DND-41 (cell line): ENCODE measurements around the gene ITSN2.

Experiments
- ATAC-seq: fragments of 200-7000 bp; cut with Tn5 transposase; 3 replicates; pipeline ENCODE4 v1.9.1; 2021; ENCODE audit warnings: low read depth; ENCODE audit not compliant: insufficient read depth
- DNase-seq: peaks from one replicate; pipeline ENCODE4 v3.0.0-alpha.2; 2020
- H2AFZ ChIP-seq: 2 replicates; pipeline ENCODE4 v1.6.0; 2012; ENCODE audit warnings: low read depth, low read length
- H3K27ac ChIP-seq: 2 replicates; pipeline ENCODE4 v1.5.1; 2012; ENCODE audit warnings: low read length, inconsistent platforms
- H3K27me3 ChIP-seq: fragments of 200-600 bp; sonication (generic); 2 replicates; pipeline ENCODE4 v1.6.0; 2012; ENCODE audit warnings: low read length, mild to moderate bottlenecking, inconsistent platforms; ENCODE audit not compliant: insufficient read depth, poor library complexity
- H3K36me3 ChIP-seq: 2 replicates; pipeline ENCODE4 v1.5.1; 2012; ENCODE audit warnings: low read length, inconsistent platforms; ENCODE audit not compliant: insufficient read depth
- H3K4me1 ChIP-seq: 2 replicates; pipeline ENCODE4 v1.5.1; 2012; ENCODE audit warnings: mild to moderate bottlenecking, low read length; ENCODE audit not compliant: insufficient read depth
- H3K4me2 ChIP-seq: 2 replicates; pipeline ENCODE4 v1.6.0; 2012; ENCODE audit warnings: mild to moderate bottlenecking, moderate library complexity, low read length, inconsistent platforms; ENCODE audit not compliant: insufficient read depth
- H3K4me3 ChIP-seq, 2 experiments: fragments of 200-600 bp in 1 of 2; shearing (Covaris generic) in 1 of 2; 2 replicates each; pipeline ENCODE4 v1.5.1; 2012 to 2016; ENCODE audit warnings: inconsistent platforms in 2 of 2, low read length in 2 of 2, mild to moderate bottlenecking in 2 of 2, low read depth in 1 of 2, moderate library complexity in 1 of 2
- H3K79me2 ChIP-seq: 2 replicates; pipeline ENCODE4 v1.6.0; 2012; ENCODE audit warnings: low read length, inconsistent platforms; ENCODE audit not compliant: insufficient read depth
- H3K9ac ChIP-seq: 2 replicates; pipeline ENCODE4 v1.6.0; 2012; ENCODE audit warnings: low read depth, mild to moderate bottlenecking, inconsistent platforms, low read length, moderate library complexity
- H3K9me3 ChIP-seq: 2 replicates; pipeline ENCODE4 v1.5.1; 2012; ENCODE audit warnings: low read length, moderate library complexity, mild to moderate bottlenecking, inconsistent platforms; ENCODE audit not compliant: insufficient read depth, severe bottlenecking
- H4K20me1 ChIP-seq: 2 replicates; pipeline ENCODE4 v1.6.0; 2012; ENCODE audit warnings: low read length; ENCODE audit not compliant: insufficient read depth
- EZH2 ChIP-seq: IDR thresholded peaks from 3 replicates; pipeline ENCODE4 v1.6.1; 2012; ENCODE audit warnings: borderline replicate concordance, low read depth, mild to moderate bottlenecking, moderate library complexity, low read length, inconsistent platforms; ENCODE audit not compliant: severe bottlenecking
- TF ChIP-seq, protein P1 (sequence below): IDR thresholded peaks from 2 replicates; pipeline ENCODE4 v1.5.1; 2012; ENCODE audit warnings: borderline replicate concordance, low read length, moderate library complexity, mild to moderate bottlenecking; ENCODE audit not compliant: poor library complexity, severe bottlenecking; ENCODE audit errors: extremely low read depth

Gene ITSN2

GRCh38 chr2:24222946-24223345, 137.4 kb downstream of the ITSN2 start:
- Histone ChIP-seq H3K79me2 (no peaks in the 10 kb centered on the region), H3K27ac (no peak overlapping the region), H3K4me1 (no peaks in the 10 kb centered on the region), H2AFZ (no peak overlapping the region), H3K36me3 (peaks cover 13% of the 10 kb centered on the region), H3K27me3 (no peaks in the 10 kb centered on the region), H3K4me3 (no peak overlapping the region), H4K20me1 (no peaks in the 10 kb centered on the region), H3K4me2 (no peak overlapping the region), H3K9ac (no peak overlapping the region), H3K9me3 (no peaks in the 10 kb centered on the region)
- no peak for ATAC-seq
- DNase-seq: no peak
- TF ChIP-seq, protein P1, sequence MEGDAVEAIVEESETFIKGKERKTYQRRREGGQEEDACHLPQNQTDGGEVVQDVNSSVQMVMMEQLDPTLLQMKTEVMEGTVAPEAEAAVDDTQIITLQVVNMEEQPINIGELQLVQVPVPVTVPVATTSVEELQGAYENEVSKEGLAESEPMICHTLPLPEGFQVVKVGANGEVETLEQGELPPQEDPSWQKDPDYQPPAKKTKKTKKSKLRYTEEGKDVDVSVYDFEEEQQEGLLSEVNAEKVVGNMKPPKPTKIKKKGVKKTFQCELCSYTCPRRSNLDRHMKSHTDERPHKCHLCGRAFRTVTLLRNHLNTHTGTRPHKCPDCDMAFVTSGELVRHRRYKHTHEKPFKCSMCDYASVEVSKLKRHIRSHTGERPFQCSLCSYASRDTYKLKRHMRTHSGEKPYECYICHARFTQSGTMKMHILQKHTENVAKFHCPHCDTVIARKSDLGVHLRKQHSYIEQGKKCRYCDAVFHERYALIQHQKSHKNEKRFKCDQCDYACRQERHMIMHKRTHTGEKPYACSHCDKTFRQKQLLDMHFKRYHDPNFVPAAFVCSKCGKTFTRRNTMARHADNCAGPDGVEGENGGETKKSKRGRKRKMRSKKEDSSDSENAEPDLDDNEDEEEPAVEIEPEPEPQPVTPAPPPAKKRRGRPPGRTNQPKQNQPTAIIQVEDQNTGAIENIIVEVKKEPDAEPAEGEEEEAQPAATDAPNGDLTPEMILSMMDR: no peak
- TF ChIP-seq EZH2: no peak

DNA sequence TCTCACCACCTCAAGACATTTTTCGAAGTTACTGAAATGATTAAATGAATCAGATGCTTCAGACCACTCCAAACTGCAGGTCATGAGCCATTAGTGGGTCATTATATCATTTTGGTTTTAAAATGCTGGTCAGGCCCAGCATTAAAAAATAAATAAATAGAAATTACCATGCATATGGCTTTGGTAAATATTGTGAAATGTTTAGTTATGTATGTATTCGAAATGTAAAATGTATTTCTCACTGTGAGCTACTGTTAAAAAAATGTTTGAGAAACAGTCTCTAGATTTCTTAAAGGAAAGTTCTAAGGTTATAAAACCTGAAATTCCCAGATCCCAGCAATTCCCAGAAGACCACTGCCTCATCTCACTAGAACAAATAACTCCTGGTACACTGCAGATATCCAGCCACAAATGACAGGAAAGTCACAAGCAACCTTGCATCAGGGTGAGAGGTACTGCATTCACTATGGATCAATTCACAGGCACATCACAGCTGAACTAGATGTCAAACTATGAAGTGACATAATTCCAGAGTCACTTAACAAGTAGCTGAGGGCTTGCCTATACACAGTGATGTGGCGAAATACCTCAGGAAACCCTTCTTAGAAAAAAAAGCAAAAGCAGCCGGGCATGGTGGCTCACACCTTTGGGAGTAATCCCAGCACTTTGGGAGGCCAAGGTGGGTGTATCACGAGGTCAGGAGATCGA, 138.8 kb downstream of the ITSN2 start:
- peaks cover 13% of the 10 kb centered on the region for H3K36me3 ChIP-seq
- DNase-seq: no peak
- ATAC-seq: no peak

DNA sequence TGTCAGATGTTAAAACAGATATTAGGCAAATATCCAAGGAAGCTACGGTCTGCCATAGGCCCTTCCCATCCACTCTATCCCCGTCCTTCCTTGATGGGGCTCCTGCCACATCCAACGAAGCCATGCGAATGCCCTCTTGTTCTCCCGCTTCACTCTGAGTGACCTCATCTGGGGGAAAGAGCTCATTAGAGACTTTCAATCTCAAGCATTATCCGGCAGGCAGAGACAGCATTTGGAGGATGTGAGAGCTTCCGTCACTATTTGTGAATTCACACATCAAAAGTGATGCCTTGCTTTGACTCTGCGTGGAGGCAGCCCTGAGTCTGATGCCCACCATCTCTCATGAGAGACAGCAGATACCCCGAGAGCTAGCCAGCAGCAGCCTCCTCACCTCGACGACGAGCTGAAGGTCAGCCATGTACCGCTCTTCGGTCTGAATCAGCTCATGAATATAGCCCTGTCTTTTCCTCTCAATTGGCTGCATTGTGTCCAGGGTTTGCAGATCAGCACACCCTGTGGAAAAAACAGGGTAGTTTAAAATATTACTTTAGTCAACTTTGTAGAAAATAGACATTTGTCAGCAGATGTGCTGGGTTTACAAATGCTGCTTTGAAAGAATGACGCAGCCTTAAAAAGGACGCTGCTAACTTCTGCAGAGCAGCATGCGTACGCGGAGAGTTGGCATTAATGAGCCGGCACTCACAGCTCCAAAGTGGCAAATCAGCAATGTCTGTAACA, 139.6 kb downstream of the ITSN2 start:
- Histone ChIP-seq H3K27me3 (no peaks in the 10 kb centered on the region), H4K20me1 (no peaks in the 10 kb centered on the region), H3K79me2 (no peaks in the 10 kb centered on the region), H2AFZ (no peak overlapping the region), H3K9me3 (no peaks in the 10 kb centered on the region), H3K36me3 (peaks cover 16% of the 10 kb centered on the region; the same call in 1 of the 2 replicates), H3K27ac (no peak overlapping the region), H3K9ac (no peak overlapping the region), H3K4me1 (no peaks in the 10 kb centered on the region), H3K4me3 (no peak overlapping the region), H3K4me2 (no peak overlapping the region)
- TF ChIP-seq EZH2: no peak
- TF ChIP-seq, protein P1: no peak
- DNase-seq: no peak
- ATAC-seq: no peak

More for the DNA sequence above, 138.8 kb downstream of the ITSN2 start:
- Histone ChIP-seq H3K4me2 (no peak overlapping the region), H3K27me3 (no peaks in the 10 kb centered on the region), H3K4me1 (no peaks in the 10 kb centered on the region), H3K4me3 (no peak overlapping the region), H4K20me1 (no peaks in the 10 kb centered on the region), H3K9me3 (no peaks in the 10 kb centered on the region), H3K79me2 (no peaks in the 10 kb centered on the region), H3K27ac (no peak overlapping the region), H3K9ac (no peak overlapping the region), H2AFZ (no peak overlapping the region)
- no peak for TF ChIP-seq EZH2
- TF ChIP-seq, protein P1: no peak
